ENCODE results near the gene CES1.

- TF ChIP-seq CTCF (IDR thresholded peaks at IDR 0.05) (no peak), POLR2A (IDR thresholded peaks at IDR 0.05) (no peak)
These were observed 7.7 kb downstream of the CES1 start for GRCh38 chr16:55825115-55825728.

All from thyroid gland (tissue), 4 donors.